ENCODE data around the gene SLC9A8.

Gene SLC9A8

DNA sequence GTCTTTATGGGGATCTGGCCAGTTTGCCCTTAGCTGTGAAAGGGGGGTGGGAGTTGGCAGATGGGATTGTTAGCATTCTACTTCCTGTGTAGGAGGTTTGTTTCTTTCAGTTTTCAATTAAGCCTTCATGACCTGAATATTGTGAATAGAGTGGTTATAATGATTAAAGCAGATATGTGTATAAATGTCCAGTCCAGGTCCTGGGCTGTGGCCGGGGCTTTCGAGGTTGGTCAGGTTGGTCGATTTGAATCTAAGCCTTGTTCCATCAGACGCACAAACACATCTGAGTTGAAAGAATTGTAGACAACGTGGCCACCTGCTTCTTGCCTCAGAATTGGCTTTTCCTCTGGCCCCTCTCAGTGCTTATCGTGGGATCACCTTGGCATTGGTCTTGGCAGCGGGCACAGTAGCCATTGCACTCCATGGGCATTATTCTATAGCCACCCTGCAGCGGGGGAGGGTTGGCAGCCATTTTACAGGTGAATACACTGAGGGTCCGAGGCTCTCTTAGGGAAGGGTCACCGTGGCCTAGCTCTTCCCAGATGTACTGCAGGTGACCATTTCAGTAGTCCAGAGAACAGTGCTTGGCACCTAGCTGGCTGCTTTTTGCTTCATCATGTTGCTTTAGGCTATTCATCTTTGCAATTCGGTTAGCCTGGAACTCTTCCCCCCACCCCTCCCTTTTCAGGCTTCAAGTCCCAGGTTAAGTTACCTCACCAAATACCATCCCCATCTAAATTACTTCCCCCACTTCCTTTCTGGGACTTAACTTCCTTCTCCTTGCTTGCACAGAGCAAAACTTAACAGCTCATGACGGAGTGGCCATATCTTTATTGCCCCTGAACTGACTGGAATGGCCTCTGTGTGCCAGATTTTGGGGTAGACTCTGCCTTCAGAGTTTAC lies 124.7 kb downstream of the SLC9A8 start:
- peaks cover 31% of the 10 kb centered on the region for H3K36me3 ChIP-seq (replicated peaks)
- no peaks in the 10 kb centered on the region for H3K27me3 ChIP-seq (ENCODE audit: low read depth)
- in situ Hi-C loops (cut with MboI; ENCODE audit: low sequenced_read_pairs): no loop called here
- H3K9me3 ChIP-seq: no peaks in the 10 kb centered on the region
- H3K4me1 ChIP-seq: peaks cover 17% of the 10 kb centered on the region
- H3K4me3 ChIP-seq: peak overlapping the region; percentile 98
- DNase-seq (ENCODE audit: low spot score in 2 of 2): no peak

DNA sequence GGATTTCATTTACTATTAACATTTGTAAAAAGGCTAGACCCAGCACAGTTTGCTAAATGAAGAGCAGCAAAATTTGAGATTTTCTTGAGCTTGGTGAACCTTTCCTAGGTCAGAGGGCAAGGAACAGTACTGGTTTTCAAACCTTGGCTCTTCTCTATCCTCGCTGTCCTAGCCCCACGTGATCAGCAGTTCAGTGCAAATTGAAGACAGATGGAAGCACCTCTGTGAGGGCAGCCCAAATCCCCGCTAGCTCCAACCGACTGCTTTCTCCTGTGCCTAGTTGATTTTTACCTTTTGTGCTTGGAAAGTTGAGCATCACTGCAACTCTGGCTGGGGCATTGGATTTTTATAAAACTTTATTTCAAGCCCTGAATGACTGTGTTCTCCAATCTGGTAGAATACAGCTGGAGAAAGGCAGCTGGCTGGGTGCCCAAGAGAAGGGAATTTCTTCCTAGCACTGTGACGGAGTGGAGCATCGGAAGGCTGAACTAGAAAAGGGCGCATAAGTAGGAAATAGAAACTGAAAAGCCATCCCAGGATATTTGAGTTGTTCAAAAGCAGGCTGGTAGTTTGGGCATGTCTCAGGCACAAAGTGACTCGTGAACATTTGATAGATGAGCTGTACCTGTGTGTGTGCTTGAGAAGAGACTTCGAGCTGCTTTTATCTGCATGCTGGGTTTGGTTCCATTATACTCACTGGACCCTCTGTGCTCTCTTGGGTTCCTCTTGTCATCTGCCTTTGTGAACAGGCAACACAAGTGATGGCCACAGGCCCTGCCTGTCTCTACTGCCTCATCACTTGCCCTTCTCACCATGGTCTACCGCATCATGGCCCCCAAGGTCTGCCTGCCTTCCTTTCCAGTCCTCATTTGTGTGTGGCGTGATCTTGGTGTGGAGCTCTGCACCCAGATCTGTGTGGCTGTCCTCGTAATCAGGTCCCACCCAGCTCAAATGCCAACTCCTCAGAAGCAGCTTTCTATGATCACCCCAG lies 125.8 kb downstream of the SLC9A8 start:
- Histone ChIP-seq H3K36me3 (replicated peaks) (peaks cover 42% of the 10 kb centered on the region), H3K27me3 (ENCODE audit: low read depth) (no peaks in the 10 kb centered on the region), H3K4me1 (peaks cover 17% of the 10 kb centered on the region), H3K9me3 (no peaks in the 10 kb centered on the region), H3K4me3 (peak overlapping the region; percentile 98; the same call in 1 of the 2 replicates)
- DNase-seq (ENCODE audit: low spot score in 2 of 2): no peak
- in situ Hi-C loops (cut with MboI; ENCODE audit: low sequenced_read_pairs): no loop called here

DNA sequence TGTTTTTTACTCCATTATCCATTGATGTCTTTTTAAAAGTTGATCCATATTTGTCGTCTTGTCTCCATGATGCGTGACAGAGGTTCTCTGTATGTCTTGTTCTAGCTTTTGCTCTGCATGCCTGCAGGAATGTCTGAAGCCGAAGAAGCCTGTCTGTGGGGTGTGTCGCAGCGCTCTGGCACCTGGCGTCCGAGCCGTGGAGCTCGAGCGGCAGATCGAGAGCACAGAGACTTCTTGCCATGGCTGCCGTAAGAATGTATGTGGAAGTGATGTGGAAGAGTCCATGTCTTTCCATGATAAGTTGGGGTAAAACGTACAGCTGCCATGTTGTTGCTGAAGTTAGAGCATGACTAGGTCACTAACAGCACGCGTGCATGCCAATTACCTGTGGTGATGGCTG lies 128.8 kb downstream of the SLC9A8 start:
- no peak overlapping the region for H3K4me3 ChIP-seq
- H3K9me3 ChIP-seq: no peaks in the 10 kb centered on the region
- H3K36me3 ChIP-seq (replicated peaks): peaks cover 66% of the 10 kb centered on the region
- no peak for DNase-seq (ENCODE audit: low spot score in 2 of 2)
- H3K4me1 ChIP-seq: peaks cover 12% of the 10 kb centered on the region
- H3K27me3 ChIP-seq (ENCODE audit: low read depth): no peaks in the 10 kb centered on the region
- in situ Hi-C loops (cut with MboI; ENCODE audit: low sequenced_read_pairs): no loop called here

Measured in HAP-1 (cell line).